Fibroblast of lung (primary cell): ENCODE data around the gene CTNNA2. TPM values are rescaled to one million over a fixed set of nuclear protein-coding genes. Genes with fewer than 3 reads are reported as not detected.

Source experiments
- DNase-seq, 2 donors: peaks; one replicate each; pipeline versions ENCODE4 v3.0.0 to v3.0.0-alpha.2; 2010; ENCODE audit warnings: low read depth in 2 of 2
- H2AFZ ChIP-seq: 2 replicates; pipeline ENCODE4 v1.5.1; 2012; ENCODE audit warnings: low read length, control low read depth, inconsistent platforms
- H3K27ac ChIP-seq: 2 replicates; pipeline ENCODE4 v1.5.1; 2011; ENCODE audit warnings: low read length, control low read depth; ENCODE audit not compliant: insufficient read depth
- H3K27me3 ChIP-seq: 2 replicates; pipeline ENCODE4 v1.5.1; 2011; ENCODE audit warnings: mild to moderate bottlenecking, low read length; ENCODE audit not compliant: control insufficient read depth, insufficient read depth
- H3K36me3 ChIP-seq: 2 replicates; pipeline ENCODE4 v1.5.1; 2011; ENCODE audit warnings: low read length; ENCODE audit not compliant: control insufficient read depth, insufficient read depth
- H3K4me1 ChIP-seq: 2 replicates; pipeline ENCODE4 v1.5.1; 2011; ENCODE audit warnings: low read length; ENCODE audit not compliant: control insufficient read depth, insufficient read depth; ENCODE audit errors: extremely low read depth
- H3K4me2 ChIP-seq: 2 replicates; pipeline ENCODE4 v1.5.1; 2011; ENCODE audit warnings: low read length, control low read depth; ENCODE audit not compliant: insufficient read depth; ENCODE audit errors: extremely low read depth
- H3K4me3 ChIP-seq, 4 experiments: fragments of 200-600 bp in 1 of 4; sonication (generic) in 1 of 4; replicated peaks in 1 of 4; 2 replicates each; pipeline ENCODE4 v1.5.1; 2011 to 2016; ENCODE audit warnings: low read length in 4 of 4, low read depth in 3 of 4, mild to moderate bottlenecking in 3 of 4, control low read depth in 2 of 4, inconsistent platforms in 1 of 4, mixed read lengths in 1 of 4; ENCODE audit not compliant: insufficient read depth in 1 of 4; ENCODE audit errors: control extremely low read depth in 1 of 4
- H3K79me2 ChIP-seq: 2 replicates; pipeline ENCODE4 v1.5.1; 2012; ENCODE audit warnings: mild to moderate bottlenecking, low read length, inconsistent platforms; ENCODE audit not compliant: control insufficient read depth, insufficient read depth
- H3K9ac ChIP-seq: 2 replicates; pipeline ENCODE4 v1.5.1; 2011; ENCODE audit warnings: mild to moderate bottlenecking, low read length, control low read depth; ENCODE audit not compliant: insufficient read depth
- H3K9me3 ChIP-seq: 2 replicates; pipeline ENCODE4 v1.5.1; 2012; ENCODE audit warnings: low read depth, low read length; ENCODE audit not compliant: control insufficient read depth, insufficient read depth
- H4K20me1 ChIP-seq: 2 replicates; pipeline ENCODE4 v1.5.1; 2011; ENCODE audit warnings: low read length; ENCODE audit not compliant: control insufficient read depth, insufficient read depth; ENCODE audit errors: extremely low read depth
- EZH2 ChIP-seq: IDR thresholded peaks from 2 replicates; pipeline ENCODE4 v1.5.1; 2012; ENCODE audit warnings: low read length, control low read depth, mild to moderate bottlenecking; ENCODE audit errors: missing control alignments
- polyA plus RNA-seq, 2 donors: library from polyadenylated mRNA; depleted of rRNA in 1 of 2; stranded (reverse) in 1 of 2; unstranded in 1 of 2; fragments of >200 nt; gene quantifications; 2 replicates each; pipeline ENCODE4 v1.2.1, GENCODE V29; 2011 to 2012; ENCODE audit warnings: missing spikeins in 1 of 2
- total RNA-seq: library from RNA; depleted of rRNA; stranded (reverse); fragments of >200 nt; gene quantifications from 2 replicates; pipeline ENCODE4 v1.2.1, GENCODE V29; 2014
- TF ChIP-seq, protein P1 (sequence below), 2 donors: IDR thresholded peaks in 1 of 2; conservative IDR thresholded peaks in 1 of 2; 1 replicate in 1 of 2; 2 replicates in 1 of 2; pipeline ENCODE4 v1.5.1; 2011 to 2012; ENCODE audit warnings: low read length in 2 of 2, control low read depth in 1 of 2, inconsistent platforms in 1 of 2, low read depth in 1 of 2, mild to moderate bottlenecking in 1 of 2

CTNNA2 gene
- total and polyA plus RNA-seq, 2 donors (not counting 1 experiment from before 2014, with no cell fraction given): not detected

DNA sequence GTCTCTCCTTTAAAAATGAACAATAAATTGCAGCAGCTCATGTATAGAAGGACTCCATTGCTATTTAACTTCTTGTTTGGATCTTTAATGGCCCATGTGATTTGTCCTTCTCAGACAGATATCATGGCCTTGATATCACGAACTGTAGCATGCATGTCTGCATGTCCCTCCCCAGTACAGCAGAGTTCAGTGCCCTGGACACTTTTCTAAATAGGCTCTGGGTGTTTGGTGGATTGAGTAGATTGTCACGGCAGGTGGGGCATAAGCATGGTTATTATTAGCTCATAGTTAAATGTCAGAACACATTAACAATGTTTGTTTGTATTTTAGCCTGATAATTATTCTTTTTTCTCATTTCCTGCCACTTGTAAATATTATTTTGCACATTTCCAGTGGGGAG is 673.4 kb downstream of the CTNNA2 start:
- no peak overlapping the region for H3K27ac ChIP-seq
- no peak overlapping the region for H3K4me3 ChIP-seq

DNA sequence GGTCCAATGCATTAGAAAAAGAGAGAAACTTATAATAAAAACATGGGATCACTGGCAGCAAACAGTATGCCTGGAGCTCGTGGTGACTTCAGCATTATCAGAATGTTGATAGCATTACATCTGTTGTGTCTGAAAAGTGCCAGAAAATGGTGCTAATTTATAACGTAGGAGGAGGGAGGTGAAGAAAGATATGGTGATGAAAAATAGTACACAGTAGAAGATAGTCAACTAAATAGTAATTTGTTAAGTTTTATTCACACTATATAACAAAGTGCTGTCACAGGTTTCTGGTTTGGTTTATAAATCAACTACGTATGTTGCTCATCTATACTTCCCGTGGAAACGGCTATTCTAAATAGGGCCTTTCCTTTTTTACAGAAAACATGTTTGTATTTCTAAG is 674.3 kb downstream of the CTNNA2 start:
- no peaks in the 10 kb centered on the region for H3K4me1 ChIP-seq
- no peak for DNase-seq
- H3K27ac ChIP-seq: no peak overlapping the region
- no peaks in the 10 kb centered on the region for H4K20me1 ChIP-seq
- H2AFZ ChIP-seq: no peak overlapping the region
- no peak overlapping the region for H3K4me3 ChIP-seq
- no peaks in the 10 kb centered on the region for H3K27me3 ChIP-seq
- TF ChIP-seq EZH2: no peak
- TF ChIP-seq, protein P1, sequence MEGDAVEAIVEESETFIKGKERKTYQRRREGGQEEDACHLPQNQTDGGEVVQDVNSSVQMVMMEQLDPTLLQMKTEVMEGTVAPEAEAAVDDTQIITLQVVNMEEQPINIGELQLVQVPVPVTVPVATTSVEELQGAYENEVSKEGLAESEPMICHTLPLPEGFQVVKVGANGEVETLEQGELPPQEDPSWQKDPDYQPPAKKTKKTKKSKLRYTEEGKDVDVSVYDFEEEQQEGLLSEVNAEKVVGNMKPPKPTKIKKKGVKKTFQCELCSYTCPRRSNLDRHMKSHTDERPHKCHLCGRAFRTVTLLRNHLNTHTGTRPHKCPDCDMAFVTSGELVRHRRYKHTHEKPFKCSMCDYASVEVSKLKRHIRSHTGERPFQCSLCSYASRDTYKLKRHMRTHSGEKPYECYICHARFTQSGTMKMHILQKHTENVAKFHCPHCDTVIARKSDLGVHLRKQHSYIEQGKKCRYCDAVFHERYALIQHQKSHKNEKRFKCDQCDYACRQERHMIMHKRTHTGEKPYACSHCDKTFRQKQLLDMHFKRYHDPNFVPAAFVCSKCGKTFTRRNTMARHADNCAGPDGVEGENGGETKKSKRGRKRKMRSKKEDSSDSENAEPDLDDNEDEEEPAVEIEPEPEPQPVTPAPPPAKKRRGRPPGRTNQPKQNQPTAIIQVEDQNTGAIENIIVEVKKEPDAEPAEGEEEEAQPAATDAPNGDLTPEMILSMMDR (conservative IDR thresholded peaks at IDR 0.05 in 1 of 2, IDR thresholded peaks at IDR 0.05 in 1 of 2; ENCODE audit: low read depth in 1 of 2, low read length in 2 of 2): no peak
- H3K9me3 ChIP-seq: no peaks in the 10 kb centered on the region
- H3K9ac ChIP-seq: no peak overlapping the region
- no peaks in the 10 kb centered on the region for H3K79me2 ChIP-seq
- H3K4me2 ChIP-seq: no peak overlapping the region
- H3K36me3 ChIP-seq: no peaks in the 10 kb centered on the region

More for the DNA sequence above, 673.4 kb downstream of the CTNNA2 start:
- Histone ChIP-seq H3K9me3 (no peaks in the 10 kb centered on the region), H3K9ac (no peak overlapping the region), H3K79me2 (no peaks in the 10 kb centered on the region), H2AFZ (no peak overlapping the region), H3K27me3 (no peaks in the 10 kb centered on the region), H3K36me3 (no peaks in the 10 kb centered on the region), H3K4me2 (no peak overlapping the region), H4K20me1 (no peaks in the 10 kb centered on the region), H3K4me1 (no peaks in the 10 kb centered on the region)
- TF ChIP-seq, protein P1 (conservative IDR thresholded peaks at IDR 0.05 in 1 of 2, IDR thresholded peaks at IDR 0.05 in 1 of 2; ENCODE audit: low read depth in 1 of 2, low read length in 2 of 2): no peak
- no peak for TF ChIP-seq EZH2
- no peak for DNase-seq

- H3K9ac ChIP-seq: no peak overlapping the region
- H3K27me3 ChIP-seq: no peaks in the 10 kb centered on the region
- DNase-seq: no peak
- no peaks in the 10 kb centered on the region for H3K9me3 ChIP-seq
- H3K27ac ChIP-seq: no peak overlapping the region
- no peak overlapping the region for H2AFZ ChIP-seq
- H3K79me2 ChIP-seq: no peaks in the 10 kb centered on the region
- no peak for TF ChIP-seq EZH2
- TF ChIP-seq, protein P1 (conservative IDR thresholded peaks at IDR 0.05 in 1 of 2, IDR thresholded peaks at IDR 0.05 in 1 of 2; ENCODE audit: low read depth in 1 of 2, low read length in 2 of 2): no peak
- H4K20me1 ChIP-seq: no peaks in the 10 kb centered on the region
- no peak overlapping the region for H3K4me3 ChIP-seq
- no peaks in the 10 kb centered on the region for H3K4me1 ChIP-seq
- H3K4me2 ChIP-seq: no peak overlapping the region
- no peaks in the 10 kb centered on the region for H3K36me3 ChIP-seq
These were observed 677.3 kb downstream of the CTNNA2 start for GRCh38 chr2:80190166-80190565.
